WTC11 (cell line): ENCODE data around the gene ATF4. TPM values are rescaled to one million over a fixed set of nuclear protein-coding genes. Genes with fewer than 3 reads are reported as not detected.

Experiments
- ATAC-seq: fragments of 200-7000 bp; cut with Tn5 transposase; 2 replicates; pipeline ENCODE4 v1.10.0; 2021; ENCODE audit warnings: mild to moderate bottlenecking, moderate library complexity
- CTCF ChIA-PET: fragments of 300-600 bp; sonication (Branson Sonifier 250); formaldehyde crosslinking; loops from one replicate; lab custom pipeline; 2021; ENCODE audit warnings: antibody characterized with exemption; lab: Charles Lee
- POLR2A ChIA-PET: fragments of 350-600 bp; sonication (Branson Sonifier 250); formaldehyde crosslinking; loops from one replicate; lab custom pipeline; 2021; ENCODE audit warnings: antibody characterized with exemption; lab: Charles Lee
- DNase-seq: peaks from one replicate; pipeline ENCODE4 v3.0.0; 2021; ENCODE audit warnings: low spot score
- H3K27ac Mint-ChIP-seq: 2 replicates; pipeline ENCODE4 v1.8.0; 2021; ENCODE audit warnings: mixed read lengths
- H3K27me3 Mint-ChIP-seq: 2 replicates; pipeline ENCODE4 v1.8.0; 2021; ENCODE audit warnings: low read depth, mild to moderate bottlenecking, moderate library complexity, mixed read lengths
- H3K36me3 Mint-ChIP-seq: 2 replicates; pipeline ENCODE4 v1.8.0; 2021; ENCODE audit warnings: mixed read lengths
- H3K4me1 Mint-ChIP-seq: 2 replicates; pipeline ENCODE4 v1.8.0; 2022; ENCODE audit warnings: mixed read lengths
- H3K4me3 Mint-ChIP-seq: 2 replicates; pipeline ENCODE4 v1.8.0; 2021; ENCODE audit warnings: mild to moderate bottlenecking, moderate library complexity, mixed read lengths
- H3K9me3 Mint-ChIP-seq: 2 replicates; pipeline ENCODE4 v1.8.0; 2021; ENCODE audit warnings: mixed read lengths
- ATF1 ChIP-seq: sonication (generic); formaldehyde crosslinking; IDR thresholded peaks from 2 replicates; pipeline ENCODE4 v1.8.1; 2023; ENCODE audit warnings: mild to moderate bottlenecking, moderate library complexity, missing genetic modification reagents
- ELF4 ChIP-seq: sonication (generic); formaldehyde crosslinking; IDR thresholded peaks from 2 replicates; pipeline ENCODE4 v1.8.1; 2022; ENCODE audit warnings: low read depth, mild to moderate bottlenecking, moderate library complexity, missing genetic modification reagents
- ETV6 ChIP-seq: sonication (generic); formaldehyde crosslinking; IDR thresholded peaks from 2 replicates; pipeline ENCODE4 v1.8.1; 2022; ENCODE audit warnings: mild to moderate bottlenecking, missing genetic modification reagents
- FOXK1 ChIP-seq: sonication (generic); formaldehyde crosslinking; IDR thresholded peaks from 2 replicates; pipeline ENCODE4 v1.8.0; 2022; ENCODE audit warnings: mild to moderate bottlenecking, moderate library complexity, missing genetic modification reagents
- FOXP1 ChIP-seq: sonication (generic); formaldehyde crosslinking; IDR thresholded peaks from 2 replicates; pipeline ENCODE4 v1.8.0; 2022; ENCODE audit warnings: missing genetic modification reagents, mild to moderate bottlenecking, moderate library complexity, borderline replicate concordance
- GTF2I ChIP-seq: fragments of 250-450 bp; sonication (Bioruptor Pico); conservative IDR thresholded peaks from 2 replicates; pipeline ENCODE4 v1.4.0; 2021; ENCODE audit warnings: mild to moderate bottlenecking
- IRF2 ChIP-seq: sonication (generic); formaldehyde crosslinking; IDR thresholded peaks from 2 replicates; pipeline ENCODE4 v1.8.0; 2022; ENCODE audit warnings: low read depth, missing genetic modification reagents, borderline replicate concordance
- JAZF1 ChIP-seq: fragments of 250-450 bp; sonication (Bioruptor Pico); IDR thresholded peaks from 2 replicates; pipeline ENCODE4 v1.9.0; 2021; ENCODE audit warnings: moderate library complexity, mild to moderate bottlenecking, inconsistent platforms
- JUN ChIP-seq: sonication (generic); formaldehyde crosslinking; IDR thresholded peaks from 2 replicates; pipeline ENCODE4 v1.8.0; 2023; ENCODE audit warnings: mild to moderate bottlenecking, missing genetic modification reagents
- KAT7 ChIP-seq: sonication (generic); formaldehyde crosslinking; IDR thresholded peaks from 2 replicates; pipeline ENCODE4 v1.8.1; 2023; ENCODE audit warnings: missing genetic modification reagents, mild to moderate bottlenecking, borderline replicate concordance
- TEAD1 ChIP-seq: sonication (generic); formaldehyde crosslinking; IDR thresholded peaks from 2 replicates; pipeline ENCODE4 v1.8.0; 2022; ENCODE audit warnings: mild to moderate bottlenecking, missing genetic modification reagents
- ZNF232 ChIP-seq: sonication (generic); formaldehyde crosslinking; IDR thresholded peaks from 2 replicates; pipeline ENCODE4 v1.8.0; 2022; ENCODE audit warnings: mild to moderate bottlenecking, missing genetic modification reagents
- ZNF263 ChIP-seq: sonication (generic); formaldehyde crosslinking; IDR thresholded peaks from 2 replicates; pipeline ENCODE4 v1.8.1; 2022; ENCODE audit warnings: low read depth, mild to moderate bottlenecking, moderate library complexity, missing genetic modification reagents
- ZNF416 ChIP-seq: fragments of 250-450 bp; sonication (Bioruptor Pico); IDR thresholded peaks from 2 replicates; pipeline ENCODE4 v1.9.0; 2021; ENCODE audit warnings: mild to moderate bottlenecking, inconsistent platforms
- total RNA-seq: library from RNA; stranded (reverse); gene quantifications from 3 replicates; pipeline ENCODE4 v1.2.3, GENCODE V29; 2021
- TF ChIP-seq, protein P1 (sequence below): sonication (generic); formaldehyde crosslinking; IDR thresholded peaks from 2 replicates; pipeline ENCODE4 v1.8.0; 2022; ENCODE audit warnings: missing genetic modification reagents
- TF ChIP-seq, protein P2 (sequence below): sonication (generic); formaldehyde crosslinking; IDR thresholded peaks from 2 replicates; pipeline ENCODE4 v1.8.0; 2022; ENCODE audit warnings: mild to moderate bottlenecking, missing genetic modification reagents
- TF ChIP-seq, protein P3 (sequence below): fragments of 250-450 bp; sonication (Bioruptor Pico); IDR thresholded peaks from 2 replicates; pipeline ENCODE4 v1.9.0; 2021; ENCODE audit warnings: moderate library complexity, mild to moderate bottlenecking, inconsistent platforms, borderline replicate concordance
- TF ChIP-seq, protein P4 (sequence below): sonication (generic); formaldehyde crosslinking; IDR thresholded peaks from 2 replicates; pipeline ENCODE4 v1.8.0; 2023; ENCODE audit warnings: mild to moderate bottlenecking, missing genetic modification reagents
- TF ChIP-seq, protein P5 (sequence below): sonication (generic); formaldehyde crosslinking; IDR thresholded peaks from 2 replicates; pipeline ENCODE4 v1.8.1; 2023; ENCODE audit warnings: mild to moderate bottlenecking, missing genetic modification reagents, moderate library complexity
- TF ChIP-seq, protein P6 (sequence below): fragments of 250-450 bp; sonication (Bioruptor Pico); IDR thresholded peaks from 2 replicates; pipeline ENCODE4 v1.8.0; 2021; ENCODE audit warnings: mild to moderate bottlenecking
- TF ChIP-seq, protein P7 (sequence below): sonication (generic); formaldehyde crosslinking; IDR thresholded peaks from 2 replicates; pipeline ENCODE4 v1.8.1; 2022; ENCODE audit warnings: missing genetic modification reagents, borderline replicate concordance
- TF ChIP-seq, protein P8 (sequence below): sonication (generic); formaldehyde crosslinking; IDR thresholded peaks from 2 replicates; pipeline ENCODE4 v1.8.1; 2022; ENCODE audit warnings: mild to moderate bottlenecking, missing genetic modification reagents, moderate library complexity, borderline replicate concordance

The ATF4 gene
- total RNA-seq, 1 experiment from 2014 or later: 460 TPM

DNA sequence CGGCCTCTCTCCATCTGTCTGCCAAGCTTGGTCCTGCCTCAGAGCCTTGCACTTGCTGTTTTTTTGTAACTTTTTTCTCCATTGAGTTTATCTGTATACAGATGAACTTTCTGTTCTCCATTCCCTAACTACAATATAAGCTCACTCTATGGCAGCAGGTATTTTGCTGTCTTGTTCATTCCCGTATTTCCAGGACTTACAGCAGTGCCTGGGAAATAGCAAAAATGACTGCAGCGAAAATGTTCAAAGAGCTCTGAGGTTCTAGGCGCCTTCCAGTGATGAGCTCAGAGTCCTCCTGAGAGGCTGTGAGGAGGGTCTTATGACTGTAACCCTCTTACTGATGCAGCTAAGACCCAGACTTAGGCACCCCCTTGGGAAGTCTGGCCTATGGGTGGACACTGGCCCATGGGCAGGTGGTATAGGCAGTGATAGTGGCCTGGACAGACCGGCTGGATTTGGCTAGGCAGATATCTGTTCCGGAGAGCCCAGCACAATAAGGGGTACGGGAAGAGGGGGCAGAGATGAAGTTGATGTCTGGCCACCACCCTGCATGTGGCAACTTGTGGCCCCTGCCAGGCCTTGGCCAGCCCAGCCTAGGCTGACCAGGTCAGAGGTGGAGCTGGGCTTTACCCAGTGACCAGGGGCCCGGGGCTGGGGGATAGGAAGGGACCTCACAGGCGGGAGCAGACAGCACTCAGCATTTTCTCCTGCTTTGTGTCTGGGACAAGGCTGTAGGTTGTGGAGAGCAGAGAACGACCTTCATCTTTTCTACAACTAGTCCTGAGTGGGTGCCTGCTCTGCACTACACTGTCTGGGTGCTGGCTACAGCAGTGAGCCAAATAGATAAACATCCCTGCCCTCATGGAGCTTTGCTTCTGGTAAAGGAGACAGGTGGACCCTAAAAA lies 4.6 kb downstream of the ATF4 start:
- ChIA-PET POLR2A (interaction anchor here (0.6 to 2.4 kb wide), 3 partner anchors 9 to 203 kb away, joined by 3 to 8 read pairs (median 6); partner anchors contain the start of gene MIEF1), CTCF (interaction anchor here (0.7 to 4.7 kb wide), 11 partner anchors 9 to 215 kb away, joined by 3 to 21 read pairs (median 3); no protein-coding TSS in a partner anchor)
- ATAC-seq (no peak), DNase-seq (no peak)
- Mint-ChIP-seq H3K27me3 (peaks cover 3% of the 10 kb centered on the region; the same call in 1 of the 2 replicates), H3K9me3 (no peaks in the 10 kb centered on the region), H3K4me1 (peaks cover 59% of the 10 kb centered on the region), H3K4me3 (peak overlapping the region; percentile 9; the same call in 1 of the 2 replicates), H3K36me3 (peaks cover 51% of the 10 kb centered on the region), H3K27ac (peak overlapping the region; percentile 93)
- TF ChIP-seq ATF1 (CRISPR knock-in tag) (no peak), KAT7 (CRISPR knock-in tag) (no peak), IRF2 (CRISPR knock-in tag) (no peak), FOXP1 (CRISPR knock-in tag) (no peak), ETV6 (CRISPR knock-in tag) (no peak), GTF2I (CRISPR knock-in tag) (no peak), TEAD1 (no peak), ELF4 (CRISPR knock-in tag) (no peak), JUN (no peak), ZNF263 (CRISPR knock-in tag) (no peak), FOXK1 (peak; percentile 15; the same call in 1 of the 2 replicates), JAZF1 (CRISPR knock-in tag) (no peak), ZNF416 (CRISPR knock-in tag) (peak; percentile 18; the same call in 1 of the 2 replicates), ZNF232 (CRISPR knock-in tag) (no peak)
- TF ChIP-seq, protein P1, sequence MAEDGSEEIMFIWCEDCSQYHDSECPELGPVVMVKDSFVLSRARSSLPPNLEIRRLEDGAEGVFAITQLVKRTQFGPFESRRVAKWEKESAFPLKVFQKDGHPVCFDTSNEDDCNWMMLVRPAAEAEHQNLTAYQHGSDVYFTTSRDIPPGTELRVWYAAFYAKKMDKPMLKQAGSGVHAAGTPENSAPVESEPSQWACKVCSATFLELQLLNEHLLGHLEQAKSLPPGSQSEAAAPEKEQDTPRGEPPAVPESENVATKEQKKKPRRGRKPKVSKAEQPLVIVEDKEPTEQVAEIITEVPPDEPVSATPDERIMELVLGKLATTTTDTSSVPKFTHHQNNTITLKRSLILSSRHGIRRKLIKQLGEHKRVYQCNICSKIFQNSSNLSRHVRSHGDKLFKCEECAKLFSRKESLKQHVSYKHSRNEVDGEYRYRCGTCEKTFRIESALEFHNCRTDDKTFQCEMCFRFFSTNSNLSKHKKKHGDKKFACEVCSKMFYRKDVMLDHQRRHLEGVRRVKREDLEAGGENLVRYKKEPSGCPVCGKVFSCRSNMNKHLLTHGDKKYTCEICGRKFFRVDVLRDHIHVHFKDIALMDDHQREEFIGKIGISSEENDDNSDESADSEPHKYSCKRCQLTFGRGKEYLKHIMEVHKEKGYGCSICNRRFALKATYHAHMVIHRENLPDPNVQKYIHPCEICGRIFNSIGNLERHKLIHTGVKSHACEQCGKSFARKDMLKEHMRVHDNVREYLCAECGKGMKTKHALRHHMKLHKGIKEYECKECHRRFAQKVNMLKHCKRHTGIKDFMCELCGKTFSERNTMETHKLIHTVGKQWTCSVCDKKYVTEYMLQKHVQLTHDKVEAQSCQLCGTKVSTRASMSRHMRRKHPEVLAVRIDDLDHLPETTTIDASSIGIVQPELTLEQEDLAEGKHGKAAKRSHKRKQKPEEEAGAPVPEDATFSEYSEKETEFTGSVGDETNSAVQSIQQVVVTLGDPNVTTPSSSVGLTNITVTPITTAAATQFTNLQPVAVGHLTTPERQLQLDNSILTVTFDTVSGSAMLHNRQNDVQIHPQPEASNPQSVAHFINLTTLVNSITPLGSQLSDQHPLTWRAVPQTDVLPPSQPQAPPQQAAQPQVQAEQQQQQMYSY (CRISPR knock-in tag): no peak
- TF ChIP-seq, protein P2, sequence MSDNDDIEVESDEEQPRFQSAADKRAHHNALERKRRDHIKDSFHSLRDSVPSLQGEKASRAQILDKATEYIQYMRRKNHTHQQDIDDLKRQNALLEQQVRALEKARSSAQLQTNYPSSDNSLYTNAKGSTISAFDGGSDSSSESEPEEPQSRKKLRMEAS: no peak
- TF ChIP-seq, protein P3, sequence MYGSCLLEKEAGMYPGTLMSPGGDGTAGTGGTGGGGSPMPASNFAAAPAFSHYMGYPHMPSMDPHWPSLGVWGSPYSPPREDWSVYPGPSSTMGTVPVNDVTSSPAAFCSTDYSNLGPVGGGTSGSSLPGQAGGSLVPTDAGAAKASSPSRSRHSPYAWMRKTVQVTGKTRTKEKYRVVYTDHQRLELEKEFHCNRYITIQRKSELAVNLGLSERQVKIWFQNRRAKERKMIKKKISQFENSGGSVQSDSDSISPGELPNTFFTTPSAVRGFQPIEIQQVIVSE (CRISPR knock-in tag): no peak
- TF ChIP-seq, protein P4, sequence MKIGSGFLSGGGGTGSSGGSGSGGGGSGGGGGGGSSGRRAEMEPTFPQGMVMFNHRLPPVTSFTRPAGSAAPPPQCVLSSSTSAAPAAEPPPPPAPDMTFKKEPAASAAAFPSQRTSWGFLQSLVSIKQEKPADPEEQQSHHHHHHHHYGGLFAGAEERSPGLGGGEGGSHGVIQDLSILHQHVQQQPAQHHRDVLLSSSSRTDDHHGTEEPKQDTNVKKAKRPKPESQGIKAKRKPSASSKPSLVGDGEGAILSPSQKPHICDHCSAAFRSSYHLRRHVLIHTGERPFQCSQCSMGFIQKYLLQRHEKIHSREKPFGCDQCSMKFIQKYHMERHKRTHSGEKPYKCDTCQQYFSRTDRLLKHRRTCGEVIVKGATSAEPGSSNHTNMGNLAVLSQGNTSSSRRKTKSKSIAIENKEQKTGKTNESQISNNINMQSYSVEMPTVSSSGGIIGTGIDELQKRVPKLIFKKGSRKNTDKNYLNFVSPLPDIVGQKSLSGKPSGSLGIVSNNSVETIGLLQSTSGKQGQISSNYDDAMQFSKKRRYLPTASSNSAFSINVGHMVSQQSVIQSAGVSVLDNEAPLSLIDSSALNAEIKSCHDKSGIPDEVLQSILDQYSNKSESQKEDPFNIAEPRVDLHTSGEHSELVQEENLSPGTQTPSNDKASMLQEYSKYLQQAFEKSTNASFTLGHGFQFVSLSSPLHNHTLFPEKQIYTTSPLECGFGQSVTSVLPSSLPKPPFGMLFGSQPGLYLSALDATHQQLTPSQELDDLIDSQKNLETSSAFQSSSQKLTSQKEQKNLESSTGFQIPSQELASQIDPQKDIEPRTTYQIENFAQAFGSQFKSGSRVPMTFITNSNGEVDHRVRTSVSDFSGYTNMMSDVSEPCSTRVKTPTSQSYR (CRISPR knock-in tag): no peak
- TF ChIP-seq, protein P5, sequence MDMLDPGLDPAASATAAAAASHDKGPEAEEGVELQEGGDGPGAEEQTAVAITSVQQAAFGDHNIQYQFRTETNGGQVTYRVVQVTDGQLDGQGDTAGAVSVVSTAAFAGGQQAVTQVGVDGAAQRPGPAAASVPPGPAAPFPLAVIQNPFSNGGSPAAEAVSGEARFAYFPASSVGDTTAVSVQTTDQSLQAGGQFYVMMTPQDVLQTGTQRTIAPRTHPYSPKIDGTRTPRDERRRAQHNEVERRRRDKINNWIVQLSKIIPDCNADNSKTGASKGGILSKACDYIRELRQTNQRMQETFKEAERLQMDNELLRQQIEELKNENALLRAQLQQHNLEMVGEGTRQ (CRISPR knock-in tag): no peak
- TF ChIP-seq, protein P6, sequence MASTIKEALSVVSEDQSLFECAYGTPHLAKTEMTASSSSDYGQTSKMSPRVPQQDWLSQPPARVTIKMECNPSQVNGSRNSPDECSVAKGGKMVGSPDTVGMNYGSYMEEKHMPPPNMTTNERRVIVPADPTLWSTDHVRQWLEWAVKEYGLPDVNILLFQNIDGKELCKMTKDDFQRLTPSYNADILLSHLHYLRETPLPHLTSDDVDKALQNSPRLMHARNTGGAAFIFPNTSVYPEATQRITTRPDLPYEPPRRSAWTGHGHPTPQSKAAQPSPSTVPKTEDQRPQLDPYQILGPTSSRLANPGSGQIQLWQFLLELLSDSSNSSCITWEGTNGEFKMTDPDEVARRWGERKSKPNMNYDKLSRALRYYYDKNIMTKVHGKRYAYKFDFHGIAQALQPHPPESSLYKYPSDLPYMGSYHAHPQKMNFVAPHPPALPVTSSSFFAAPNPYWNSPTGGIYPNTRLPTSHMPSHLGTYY: peak; percentile 85; the same call in 1 of the 2 replicates
- TF ChIP-seq, protein P7, sequence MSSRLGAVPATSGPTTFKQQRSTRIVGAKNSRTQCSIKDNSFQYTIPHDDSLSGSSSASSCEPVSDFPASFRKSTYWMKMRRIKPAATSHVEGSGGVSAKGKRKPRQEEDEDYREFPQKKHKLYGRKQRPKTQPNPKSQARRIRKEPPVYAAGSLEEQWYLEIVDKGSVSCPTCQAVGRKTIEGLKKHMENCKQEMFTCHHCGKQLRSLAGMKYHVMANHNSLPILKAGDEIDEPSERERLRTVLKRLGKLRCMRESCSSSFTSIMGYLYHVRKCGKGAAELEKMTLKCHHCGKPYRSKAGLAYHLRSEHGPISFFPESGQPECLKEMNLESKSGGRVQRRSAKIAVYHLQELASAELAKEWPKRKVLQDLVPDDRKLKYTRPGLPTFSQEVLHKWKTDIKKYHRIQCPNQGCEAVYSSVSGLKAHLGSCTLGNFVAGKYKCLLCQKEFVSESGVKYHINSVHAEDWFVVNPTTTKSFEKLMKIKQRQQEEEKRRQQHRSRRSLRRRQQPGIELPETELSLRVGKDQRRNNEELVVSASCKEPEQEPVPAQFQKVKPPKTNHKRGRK (CRISPR knock-in tag): 0 out of 2 replicates have a peak, but pooled peaks have one; percentile 29
- TF ChIP-seq, protein P8, sequence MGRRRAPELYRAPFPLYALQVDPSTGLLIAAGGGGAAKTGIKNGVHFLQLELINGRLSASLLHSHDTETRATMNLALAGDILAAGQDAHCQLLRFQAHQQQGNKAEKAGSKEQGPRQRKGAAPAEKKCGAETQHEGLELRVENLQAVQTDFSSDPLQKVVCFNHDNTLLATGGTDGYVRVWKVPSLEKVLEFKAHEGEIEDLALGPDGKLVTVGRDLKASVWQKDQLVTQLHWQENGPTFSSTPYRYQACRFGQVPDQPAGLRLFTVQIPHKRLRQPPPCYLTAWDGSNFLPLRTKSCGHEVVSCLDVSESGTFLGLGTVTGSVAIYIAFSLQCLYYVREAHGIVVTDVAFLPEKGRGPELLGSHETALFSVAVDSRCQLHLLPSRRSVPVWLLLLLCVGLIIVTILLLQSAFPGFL: no peak
